K562 (cell line): Measurements from ENCODE around the gene CACNG3. TPM values are rescaled to one million over a fixed set of nuclear protein-coding genes. Genes with fewer than 3 reads are reported as not detected.

Experiments
- ATAC-seq: fragments of 200-7000 bp; cut with Tn5 transposase; 3 replicates; pipeline ENCODE4 v1.9.1; 2020; ENCODE audit warnings: moderate library complexity
- BruUV-seq: library from RNA; stranded (reverse); fragments of 400-500 nt; replicated peaks from 2 replicates; lab custom pipeline; 2021; lab: Mats Ljungman, UMichigan
- CTCF ChIA-PET: fragments of 300-600 bp; formaldehyde crosslinking; extraction: SDS; loops from one replicate; lab custom pipeline; 2021; ENCODE audit warnings: low intra/inter-chr PET ratio; lab: Yijun Ruan, JAX
- POLR2A ChIA-PET: fragments of 300-600, 350-650 bp; sonication (Branson Sonifier 250); formaldehyde crosslinking; extraction: SDS; loops from one replicate; lab custom pipeline; 2021; ENCODE audit warnings: antibody characterized with exemption, inconsistent platforms; lab: Yijun Ruan, JAX
- DNase-seq, 4 experiments: peaks; one replicate each; pipeline versions ENCODE4 v3.0.0 to v3.0.0-alpha.2; 2011 to 2018; ENCODE audit warnings: low spot score in 3 of 4, mixed read lengths in 3 of 4; ENCODE audit errors: extremely low read depth in 1 of 4
- FAIRE-seq: peaks from 2 replicates; lab custom pipeline; 2011; peaks lifted over from hg19 to GRCh38; lab: Jason Lieb, UNC
- H2AFZ ChIP-seq: 2 replicates; pipeline ENCODE4 v1.6.0; 2011; ENCODE audit warnings: low read depth, low read length, control low read depth, inconsistent platforms
- H3K27ac ChIP-seq: fragments of 200-600 bp; 3 replicates; pipeline ENCODE4 v1.8.0; 2011; ENCODE audit warnings: low read depth, mild to moderate bottlenecking, control low read depth, inconsistent platforms, low read length, moderate library complexity, mixed read lengths; ENCODE audit errors: extremely low read depth
- H3K27me3 ChIP-seq, 2 experiments: fragments of 300-600 bp in 1 of 2; 2 replicates in 1 of 2; 3 replicates in 1 of 2; pipeline versions ENCODE4 v1.6.0 to v1.8.0; 2011; ENCODE audit warnings: inconsistent platforms in 2 of 2, low read length in 2 of 2, mild to moderate bottlenecking in 1 of 2, mixed read lengths in 1 of 2, moderate library complexity in 1 of 2; ENCODE audit not compliant: control insufficient read depth in 2 of 2, insufficient read depth in 2 of 2
- H3K36me3 ChIP-seq: fragments of 300-600 bp; 3 replicates; pipeline ENCODE4 v1.8.0; 2011; ENCODE audit warnings: mild to moderate bottlenecking, low read length, inconsistent platforms; ENCODE audit not compliant: control insufficient read depth, insufficient read depth
- H3K4me1 ChIP-seq, 2 experiments: fragments of 200-600 bp in 1 of 2; replicated peaks in 1 of 2; 2 replicates in 1 of 2; 3 replicates in 1 of 2; pipeline versions ENCODE4 v1.5.1 to v1.8.0; 2011; ENCODE audit warnings: inconsistent platforms in 2 of 2, low read length in 2 of 2, mild to moderate bottlenecking in 1 of 2, mixed read lengths in 1 of 2, moderate library complexity in 1 of 2; ENCODE audit not compliant: control insufficient read depth in 2 of 2, insufficient read depth in 2 of 2
- H3K4me2 ChIP-seq: 2 replicates; pipeline ENCODE4 v1.6.1; 2011; ENCODE audit warnings: low read length, control low read depth, inconsistent platforms, mixed read lengths; ENCODE audit not compliant: insufficient read depth
- H3K4me3 ChIP-seq: fragments of 200-600 bp; sonication (generic), shearing (Covaris generic); 2 replicates; pipeline ENCODE4 v1.5.1; 2016; ENCODE audit warnings: control low read depth, inconsistent platforms
- H3K79me2 ChIP-seq: fragments of 200-600 bp; 3 replicates; pipeline ENCODE4 v1.8.0; 2011; ENCODE audit warnings: low read length, inconsistent platforms; ENCODE audit not compliant: control insufficient read depth, insufficient read depth
- H3K9ac ChIP-seq, 2 experiments: 2 replicates each; pipeline versions ENCODE4 v1.6.0 to v1.6.1; 2011; ENCODE audit warnings: low read depth in 2 of 2, low read length in 2 of 2, control low read depth in 1 of 2, inconsistent platforms in 1 of 2, mild to moderate bottlenecking in 1 of 2, mixed read lengths in 1 of 2; ENCODE audit not compliant: insufficient read depth in 1 of 2
- H3K9me1 ChIP-seq: one replicate; pipeline ENCODE4 v1.6.0; 2011; ENCODE audit warnings: inconsistent platforms, mild to moderate bottlenecking, low read length, moderate library complexity; ENCODE audit not compliant: control insufficient read depth, insufficient read depth
- H3K9me3 ChIP-seq: replicated peaks from 2 replicates; pipeline ENCODE4 v1.5.1; 2011; ENCODE audit warnings: low read depth, low read length, inconsistent platforms; ENCODE audit not compliant: control insufficient read depth, insufficient read depth
- H4K20me1 ChIP-seq: replicated peaks from 2 replicates; pipeline ENCODE4 v1.6.1; 2011; ENCODE audit warnings: low read length, inconsistent platforms, mixed read lengths; ENCODE audit not compliant: control insufficient read depth, insufficient read depth
- CSDE1 ChIP-seq, 2 experiments: fragments of 450-650 bp; IDR thresholded peaks; 2 replicates each; pipeline ENCODE4 v1.6.1; 2016; ENCODE audit warnings: mild to moderate bottlenecking in 1 of 2
- EWSR1 ChIP-seq: fragments of 450-650 bp; IDR thresholded peaks from 2 replicates; pipeline ENCODE4 v1.6.1; 2018; ENCODE audit warnings: borderline replicate concordance, mild to moderate bottlenecking, low read depth, moderate library complexity; ENCODE audit not compliant: partially characterized antibody
- HDAC2 ChIP-seq: fragments of 450-650 bp; IDR thresholded peaks from 2 replicates; pipeline ENCODE4 v1.6.1; 2016; ENCODE audit warnings: mild to moderate bottlenecking
- NFYB ChIP-seq: IDR thresholded peaks from 2 replicates; pipeline ENCODE4 v1.6.1; 2011; ENCODE audit warnings: mild to moderate bottlenecking, moderate library complexity; ENCODE audit not compliant: insufficient read length; ENCODE audit errors: extremely low read depth
- RNF2 ChIP-seq: sonication (generic); IDR thresholded peaks from 2 replicates; pipeline ENCODE4 v1.6.1; 2016
- ZNF263 ChIP-seq: sonication (generic); formaldehyde crosslinking; IDR thresholded peaks from 2 replicates; pipeline ENCODE4 v1.8.0; 2022; ENCODE audit warnings: mild to moderate bottlenecking, missing genetic modification reagents, borderline replicate concordance
- ZNF311 ChIP-seq: fragments of 250-450 bp; sonication (Bioruptor Pico); IDR thresholded peaks from 2 replicates; pipeline ENCODE4 v1.4.0; 2020; ENCODE audit warnings: mild to moderate bottlenecking, moderate library complexity
- WGBS: fragments of 100-300 bp; shearing (Covaris generic); methylation state at CpG from one replicate; pipeline ENCODE4 v1.1.6; 2016; ENCODE audit warnings: low coverage, mixed read lengths; ENCODE audit not compliant: insufficient coverage; ENCODE audit errors: missing lambda C conversion rate; 5-methylcytosine and 5-hydroxymethylcytosine counted together
- in situ Hi-C: fragments of 300-500 bp; cut with MboI; formaldehyde crosslinking; loops from 4 replicates; pipeline ENCODE4 v1.15.0; 2018; ENCODE audit warnings: inconsistent platforms, mixed read lengths
- intact Hi-C: fragments of 100-400 bp; cut with micrococcal nuclease; formaldehyde crosslinking; loops from 2 replicates; pipeline ENCODE4 v1.14.2; 2022
- polyA plus RNA-seq, 8 experiments: library from polyadenylated mRNA; depleted of rRNA in 4 of 8; stranded (reverse) in 5 of 8; unstranded in 3 of 8; fragments of >200 nt; fragmentation: Nextera tagmentation in 2 of 8; fragmentation: Illumina TruSeq in 1 of 8; extraction: Ambion mirVana in 2 of 8; extraction: Trizol in 1 of 8; gene quantifications; 2 replicates each; pipeline versions ENCODE4 v1.2.1 to v1.2.3, GENCODE V29; 2011 to 2014; ENCODE audit warnings: inconsistent platforms in 1 of 8, missing spikeins in 1 of 8
- total RNA-seq, 7 experiments: library from RNA; depleted of rRNA in 6 of 7; stranded (reverse); fragments of >200 nt in 6 of 7; fragmentation: Illumina TruSeq in 2 of 7; extraction: Trizol in 2 of 7; gene quantifications; 2 replicates each; pipeline versions ENCODE4 v1.2.1 to v1.2.3, GENCODE V29; 2011 to 2021; ENCODE audit warnings: low replicate concordance in 1 of 7
- TF ChIP-seq, protein P1 (sequence below): sonication (generic); formaldehyde crosslinking; IDR thresholded peaks from 2 replicates; pipeline ENCODE4 v1.8.0; 2022; ENCODE audit warnings: missing genetic modification reagents, mild to moderate bottlenecking, moderate library complexity, borderline replicate concordance
- TF ChIP-seq, protein P2 (sequence below): sonication (generic); formaldehyde crosslinking; IDR thresholded peaks from 2 replicates; pipeline ENCODE4 v1.8.0; 2023; ENCODE audit warnings: missing genetic modification reagents, mild to moderate bottlenecking, borderline replicate concordance
- TF ChIP-seq, protein P3 (sequence below): fragments of 250-450 bp; sonication (Bioruptor Pico); IDR thresholded peaks from 2 replicates; pipeline ENCODE4 v1.8.0; 2022; ENCODE audit warnings: moderate library complexity, mild to moderate bottlenecking, inconsistent platforms

The CACNG3 gene
- total and polyA plus RNA-seq, 9 of the 15 experiments (the other 6 are each of a cell fraction or from before 2014, with no cell fraction given): not detected

DNA sequence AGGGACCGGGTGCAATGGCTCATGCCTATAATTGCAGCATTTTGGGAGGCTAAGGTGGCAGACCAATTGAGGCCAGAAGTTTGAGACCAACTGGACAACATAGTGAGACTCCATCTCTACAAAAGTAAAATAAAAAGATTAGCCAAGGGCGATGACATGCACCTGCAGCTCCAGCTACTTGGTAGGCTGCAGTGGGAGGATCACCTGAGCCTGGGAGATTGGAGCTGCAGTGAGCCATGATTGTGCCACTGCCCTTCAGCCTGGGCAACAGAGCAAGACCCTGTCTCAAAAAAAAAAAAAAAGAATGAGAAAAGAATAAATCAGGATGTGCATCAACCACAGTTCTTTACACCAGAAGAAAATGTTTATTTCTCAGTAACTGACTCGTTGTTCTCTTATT lies 76.0 kb downstream of the CACNG3 start:
- in situ Hi-C loops (no loop called here), intact Hi-C loops (loop anchor here (10.0 kb wide), 1 partner anchor 163 kb away; no protein-coding TSS in a partner anchor)
- FAIRE-seq (no peak), ATAC-seq (no peak), DNase-seq (no peak)
- no TSS peak for BruUV-seq
- H3K4me3 ChIP-seq: no peak overlapping the region
- no peak overlapping the region for H2AFZ ChIP-seq
- no peaks in the 10 kb centered on the region for H3K79me2 ChIP-seq
- H3K4me1 ChIP-seq: no peaks in the 10 kb centered on the region; a peak in 1 of 5 replicates
- H3K27me3 ChIP-seq: peaks cover 2 to 12% of the 10 kb centered on the region in 2 experiments; a peak in 1 of 5 replicates
- no peak overlapping the region for H3K9ac ChIP-seq
- CTCF ChIA-PET: no interaction called here
- no peaks in the 10 kb centered on the region for H4K20me1 ChIP-seq
- H3K9me3 ChIP-seq: no peaks in the 10 kb centered on the region
- no peaks in the 10 kb centered on the region for H3K36me3 ChIP-seq
- no peaks in the 10 kb centered on the region for H3K9me1 ChIP-seq
- no peak overlapping the region for H3K4me2 ChIP-seq
- no peak overlapping the region for H3K27ac ChIP-seq
- TF ChIP-seq ZNF263 (CRISPR knock-in tag) (no peak), HDAC2 (no peak), NFYB (no peak), CSDE1 (IDR thresholded peaks at IDR 0.05) (no peak), ZNF311 (CRISPR knock-in tag) (no peak), RNF2 (no peak), EWSR1 (no peak)
- TF ChIP-seq, protein P1, sequence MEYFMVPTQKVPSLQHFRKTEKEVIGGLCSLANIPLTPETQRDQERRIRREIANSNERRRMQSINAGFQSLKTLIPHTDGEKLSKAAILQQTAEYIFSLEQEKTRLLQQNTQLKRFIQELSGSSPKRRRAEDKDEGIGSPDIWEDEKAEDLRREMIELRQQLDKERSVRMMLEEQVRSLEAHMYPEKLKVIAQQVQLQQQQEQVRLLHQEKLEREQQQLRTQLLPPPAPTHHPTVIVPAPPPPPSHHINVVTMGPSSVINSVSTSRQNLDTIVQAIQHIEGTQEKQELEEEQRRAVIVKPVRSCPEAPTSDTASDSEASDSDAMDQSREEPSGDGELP: no peak
- TF ChIP-seq, protein P2, sequence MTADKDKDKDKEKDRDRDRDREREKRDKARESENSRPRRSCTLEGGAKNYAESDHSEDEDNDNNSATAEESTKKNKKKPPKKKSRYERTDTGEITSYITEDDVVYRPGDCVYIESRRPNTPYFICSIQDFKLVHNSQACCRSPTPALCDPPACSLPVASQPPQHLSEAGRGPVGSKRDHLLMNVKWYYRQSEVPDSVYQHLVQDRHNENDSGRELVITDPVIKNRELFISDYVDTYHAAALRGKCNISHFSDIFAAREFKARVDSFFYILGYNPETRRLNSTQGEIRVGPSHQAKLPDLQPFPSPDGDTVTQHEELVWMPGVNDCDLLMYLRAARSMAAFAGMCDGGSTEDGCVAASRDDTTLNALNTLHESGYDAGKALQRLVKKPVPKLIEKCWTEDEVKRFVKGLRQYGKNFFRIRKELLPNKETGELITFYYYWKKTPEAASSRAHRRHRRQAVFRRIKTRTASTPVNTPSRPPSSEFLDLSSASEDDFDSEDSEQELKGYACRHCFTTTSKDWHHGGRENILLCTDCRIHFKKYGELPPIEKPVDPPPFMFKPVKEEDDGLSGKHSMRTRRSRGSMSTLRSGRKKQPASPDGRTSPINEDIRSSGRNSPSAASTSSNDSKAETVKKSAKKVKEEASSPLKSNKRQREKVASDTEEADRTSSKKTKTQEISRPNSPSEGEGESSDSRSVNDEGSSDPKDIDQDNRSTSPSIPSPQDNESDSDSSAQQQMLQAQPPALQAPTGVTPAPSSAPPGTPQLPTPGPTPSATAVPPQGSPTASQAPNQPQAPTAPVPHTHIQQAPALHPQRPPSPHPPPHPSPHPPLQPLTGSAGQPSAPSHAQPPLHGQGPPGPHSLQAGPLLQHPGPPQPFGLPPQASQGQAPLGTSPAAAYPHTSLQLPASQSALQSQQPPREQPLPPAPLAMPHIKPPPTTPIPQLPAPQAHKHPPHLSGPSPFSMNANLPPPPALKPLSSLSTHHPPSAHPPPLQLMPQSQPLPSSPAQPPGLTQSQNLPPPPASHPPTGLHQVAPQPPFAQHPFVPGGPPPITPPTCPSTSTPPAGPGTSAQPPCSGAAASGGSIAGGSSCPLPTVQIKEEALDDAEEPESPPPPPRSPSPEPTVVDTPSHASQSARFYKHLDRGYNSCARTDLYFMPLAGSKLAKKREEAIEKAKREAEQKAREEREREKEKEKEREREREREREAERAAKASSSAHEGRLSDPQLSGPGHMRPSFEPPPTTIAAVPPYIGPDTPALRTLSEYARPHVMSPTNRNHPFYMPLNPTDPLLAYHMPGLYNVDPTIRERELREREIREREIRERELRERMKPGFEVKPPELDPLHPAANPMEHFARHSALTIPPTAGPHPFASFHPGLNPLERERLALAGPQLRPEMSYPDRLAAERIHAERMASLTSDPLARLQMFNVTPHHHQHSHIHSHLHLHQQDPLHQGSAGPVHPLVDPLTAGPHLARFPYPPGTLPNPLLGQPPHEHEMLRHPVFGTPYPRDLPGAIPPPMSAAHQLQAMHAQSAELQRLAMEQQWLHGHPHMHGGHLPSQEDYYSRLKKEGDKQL (CRISPR knock-in tag): no peak
- TF ChIP-seq, protein P3, sequence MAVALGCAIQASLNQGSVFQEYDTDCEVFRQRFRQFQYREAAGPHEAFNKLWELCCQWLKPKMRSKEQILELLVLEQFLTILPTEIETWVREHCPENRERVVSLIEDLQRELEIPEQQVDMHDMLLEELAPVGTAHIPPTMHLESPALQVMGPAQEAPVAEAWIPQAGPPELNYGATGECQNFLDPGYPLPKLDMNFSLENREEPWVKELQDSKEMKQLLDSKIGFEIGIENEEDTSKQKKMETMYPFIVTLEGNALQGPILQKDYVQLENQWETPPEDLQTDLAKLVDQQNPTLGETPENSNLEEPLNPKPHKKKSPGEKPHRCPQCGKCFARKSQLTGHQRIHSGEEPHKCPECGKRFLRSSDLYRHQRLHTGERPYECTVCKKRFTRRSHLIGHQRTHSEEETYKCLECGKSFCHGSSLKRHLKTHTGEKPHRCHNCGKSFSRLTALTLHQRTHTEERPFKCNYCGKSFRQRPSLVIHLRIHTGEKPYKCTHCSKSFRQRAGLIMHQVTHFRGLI (CRISPR knock-in tag): no peak
- POLR2A ChIA-PET: interaction anchor here (0.6 kb wide), 1 partner anchor 104 kb away, joined by 4 read pairs; no protein-coding TSS in a partner anchor
- 0% methylated on average over 3 of the region's 3 CpGs for WGBS
